Mucosa of descending colon (tissue), 3 donors: ENCODE results near the gene MME. TPM values are rescaled to one million over a fixed set of nuclear protein-coding genes. Genes with fewer than 3 reads are reported as not detected.

Experiments
- ATAC-seq: fragments of 200-7000 bp; cut with Tn5 transposase; one replicate; pipeline ENCODE4 v1.9.1; 2020; ENCODE audit warnings: mild to moderate bottlenecking, moderate library complexity
- DNase-seq, 3 donors: peaks; one replicate each; pipeline ENCODE4 v3.0.0-alpha.2; 2020
- H3K36me3 ChIP-seq: fragments of 200-600 bp; one replicate; pipeline ENCODE4 v1.8.0; 2021; ENCODE audit warnings: low read depth, mild to moderate bottlenecking
- H3K4me1 ChIP-seq: fragments of 200-600 bp; one replicate; pipeline ENCODE4 v1.8.0; 2021; ENCODE audit warnings: low read depth, mild to moderate bottlenecking
- H3K4me3 ChIP-seq: fragments of 200-600 bp; one replicate; pipeline ENCODE4 v1.8.0; 2021; ENCODE audit warnings: mild to moderate bottlenecking
- H3K9me3 ChIP-seq: fragments of 200-600 bp; one replicate; pipeline ENCODE4 v1.8.0; 2021; ENCODE audit warnings: mild to moderate bottlenecking
- CTCF ChIP-seq: fragments of 200-600 bp; IDR thresholded peaks from one replicate; pipeline ENCODE4 v1.8.0; 2022; ENCODE audit warnings: antibody characterized with exemption, mild to moderate bottlenecking
- intact Hi-C, 2 donors: fragments of 100-400 bp; cut with DNase I in 1 of 2; cut with micrococcal nuclease in 1 of 2; formaldehyde crosslinking; loops; one replicate each; pipeline versions ENCODE4 v1.11.0 to v1.11.1; 2022; cut with DNase I, micrococcal nuclease
- total RNA-seq, 3 donors: library from RNA; stranded (reverse); fragmentation: NEBNext Ultra II Directional in 2 of 3; extraction: Animal tissue kit (Norgen Biotek cat#: 25700) in 2 of 3; gene quantifications; one replicate each; pipeline versions ENCODE4 v1.2.1 to v1.2.4, GENCODE V29; 2021 to 2023
- donor health status: DM: no; HTN: no; CAD: no; lungs with moderate emphysema.
- donor health status: DM: no; HTN: no; CAD: no.
- donor health status: DM: no; HTN: yes; CAD: no.

Gene MME
- total RNA-seq, 3 donors from 2014 or later = 1.4 to 1.9 (median 1.6) TPM

DNA sequence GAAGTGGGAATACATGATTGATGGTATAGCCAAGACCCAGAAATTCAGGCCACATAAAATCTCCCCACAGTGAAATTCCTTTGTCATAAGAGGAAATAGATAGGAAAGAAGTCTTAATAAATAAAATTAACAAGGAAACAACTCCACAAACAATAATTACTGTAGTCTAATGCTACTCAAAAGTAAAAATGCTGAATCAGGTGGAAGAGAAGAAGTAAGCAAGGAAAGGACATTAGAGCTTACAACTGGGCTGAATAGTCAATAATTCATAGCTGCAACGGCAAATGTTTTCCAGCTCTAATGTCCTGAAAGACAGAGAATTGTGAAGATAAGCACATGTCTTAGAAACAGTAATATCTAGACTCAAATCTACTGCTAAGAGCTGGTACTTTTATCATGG lies 149.0 kb downstream of the MME start:
- H3K9me3 ChIP-seq = no peaks in the 10 kb centered on the region
- ATAC-seq (no peak), DNase-seq (no peak)
- intact Hi-C loops = no loop called here
- TF ChIP-seq CTCF = no peak
- H3K36me3 ChIP-seq = no peaks in the 10 kb centered on the region
- no peak overlapping the region for H3K4me3 ChIP-seq
- no peaks in the 10 kb centered on the region for H3K4me1 ChIP-seq

DNA sequence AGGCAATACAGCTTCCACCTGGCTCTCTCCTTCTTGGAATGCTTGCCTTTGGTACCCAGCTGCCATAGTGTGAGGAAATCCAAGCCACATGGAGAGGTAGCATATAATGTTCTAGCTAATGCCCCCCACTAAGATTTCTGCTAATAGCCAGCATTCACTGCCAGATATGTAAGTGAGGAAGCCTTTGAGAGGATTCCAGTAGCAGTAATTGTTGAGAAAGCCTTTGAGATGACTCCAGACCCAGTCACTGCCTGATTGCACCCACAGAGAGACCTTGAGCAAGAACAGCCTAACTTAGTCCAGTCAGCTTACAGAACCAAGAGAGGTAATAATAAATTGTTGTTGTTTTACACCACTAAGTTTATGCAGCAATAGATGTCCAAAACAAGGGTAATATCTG lies 150.3 kb downstream of the MME start:
- DNase-seq (no peak), ATAC-seq (no peak)
- TF ChIP-seq CTCF = no peak
- no peak overlapping the region for H3K4me3 ChIP-seq
- no peaks in the 10 kb centered on the region for H3K9me3 ChIP-seq
- intact Hi-C loops = no loop called here
- no peaks in the 10 kb centered on the region for H3K4me1 ChIP-seq
- no peaks in the 10 kb centered on the region for H3K36me3 ChIP-seq

- no peak for DNase-seq
- no peak for ATAC-seq
Observed at GRCh38 chr3:155231792-155232191, 151.7 kb downstream of the MME start.

DNA sequence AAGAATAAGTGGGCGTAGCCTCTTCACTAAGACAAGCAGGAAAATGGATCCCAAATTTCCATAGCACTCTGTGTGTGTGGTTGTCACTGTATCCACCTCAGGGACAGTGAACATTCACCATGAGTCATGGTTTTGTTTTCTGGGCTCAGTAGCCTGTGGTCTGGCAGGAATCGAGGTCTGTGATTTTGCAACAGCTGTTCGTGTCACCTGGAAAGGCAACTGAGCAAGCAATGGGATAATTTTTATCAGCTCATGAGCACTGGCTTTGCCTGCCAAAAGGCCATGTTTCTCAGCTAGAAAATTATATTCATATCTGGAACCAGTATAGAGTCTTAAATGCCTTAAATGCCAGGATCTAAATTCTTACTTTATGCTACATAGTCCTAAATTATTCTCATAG lies 152.5 kb downstream of the MME start:
- DNase-seq = no peak
- Histone ChIP-seq H3K4me3 (no peak overlapping the region), H3K4me1 (no peaks in the 10 kb centered on the region), H3K9me3 (no peaks in the 10 kb centered on the region), H3K36me3 (no peaks in the 10 kb centered on the region)
- peak; percentile 44 for ATAC-seq
- no peak for TF ChIP-seq CTCF
- intact Hi-C loops = no loop called here

More at GRCh38 chr3:155231792-155232191, 151.7 kb downstream of the MME start:
- intact Hi-C loops = no loop called here
- TF ChIP-seq CTCF = no peak
- Histone ChIP-seq H3K4me3 (no peak overlapping the region), H3K9me3 (no peaks in the 10 kb centered on the region), H3K4me1 (no peaks in the 10 kb centered on the region), H3K36me3 (no peaks in the 10 kb centered on the region)

GRCh38 chr3:155233213-155233612 lies 153.1 kb downstream of the MME start:
- DNase-seq (no peak), ATAC-seq (peak; percentile 31)
- no peaks in the 10 kb centered on the region for H3K4me1 ChIP-seq
- intact Hi-C loops = no loop called here
- no peak overlapping the region for H3K4me3 ChIP-seq
- no peaks in the 10 kb centered on the region for H3K36me3 ChIP-seq
- no peak for TF ChIP-seq CTCF
- H3K9me3 ChIP-seq = no peaks in the 10 kb centered on the region

Other genes with a start within 250 kb of the MME start
- gene STRIT1, start 213.4 kb downstream of the MME start, total RNA-seq = not detected